ENCODE results near the gene BZW2. TPM values are rescaled to one million over a fixed set of nuclear protein-coding genes. Genes with fewer than 3 reads are reported as not detected.

The BZW2 gene
- total and polyA plus RNA-seq, 2 experiments from 2014 or later = 236 to 358 TPM

DNA sequence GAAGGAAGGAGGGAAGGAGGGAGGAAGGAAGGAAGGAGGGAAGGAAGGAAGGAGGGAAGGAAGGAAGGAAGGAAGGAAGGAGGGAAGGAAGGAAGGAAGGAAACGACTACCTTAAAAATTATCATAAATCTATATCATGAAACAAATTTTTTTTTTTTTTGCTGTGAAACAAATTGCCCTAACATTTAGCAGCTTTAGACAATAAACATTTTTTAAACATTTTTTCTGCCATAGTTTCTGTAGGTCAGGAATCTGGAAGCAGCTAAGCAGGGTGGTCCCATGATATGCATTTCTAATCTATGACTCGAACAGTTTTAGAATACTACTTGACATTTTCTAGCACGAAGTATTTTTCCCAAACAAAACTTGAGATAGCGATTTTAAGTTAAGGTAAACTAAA is 64.7 kb downstream of the BZW2 start:
- peaks cover 20% of the 10 kb centered on the region for H3K36me3 ChIP-seq
- H3K27ac ChIP-seq = no peak overlapping the region
- no peaks in the 10 kb centered on the region for H3K9me3 ChIP-seq (ENCODE audit: low read depth)
- H3K4me3 ChIP-seq = no peak overlapping the region
- no peak for DNase-seq (ENCODE audit: low read depth in 1 of 2, low spot score in 1 of 2)
- no peaks in the 10 kb centered on the region for H3K27me3 ChIP-seq
- no peaks in the 10 kb centered on the region for H3K4me1 ChIP-seq (ENCODE audit: low read depth)
- TF ChIP-seq, protein P1, sequence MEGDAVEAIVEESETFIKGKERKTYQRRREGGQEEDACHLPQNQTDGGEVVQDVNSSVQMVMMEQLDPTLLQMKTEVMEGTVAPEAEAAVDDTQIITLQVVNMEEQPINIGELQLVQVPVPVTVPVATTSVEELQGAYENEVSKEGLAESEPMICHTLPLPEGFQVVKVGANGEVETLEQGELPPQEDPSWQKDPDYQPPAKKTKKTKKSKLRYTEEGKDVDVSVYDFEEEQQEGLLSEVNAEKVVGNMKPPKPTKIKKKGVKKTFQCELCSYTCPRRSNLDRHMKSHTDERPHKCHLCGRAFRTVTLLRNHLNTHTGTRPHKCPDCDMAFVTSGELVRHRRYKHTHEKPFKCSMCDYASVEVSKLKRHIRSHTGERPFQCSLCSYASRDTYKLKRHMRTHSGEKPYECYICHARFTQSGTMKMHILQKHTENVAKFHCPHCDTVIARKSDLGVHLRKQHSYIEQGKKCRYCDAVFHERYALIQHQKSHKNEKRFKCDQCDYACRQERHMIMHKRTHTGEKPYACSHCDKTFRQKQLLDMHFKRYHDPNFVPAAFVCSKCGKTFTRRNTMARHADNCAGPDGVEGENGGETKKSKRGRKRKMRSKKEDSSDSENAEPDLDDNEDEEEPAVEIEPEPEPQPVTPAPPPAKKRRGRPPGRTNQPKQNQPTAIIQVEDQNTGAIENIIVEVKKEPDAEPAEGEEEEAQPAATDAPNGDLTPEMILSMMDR (IDR thresholded peaks at IDR 0.05; ENCODE audit: low read depth, low read length) = no peak

DNA sequence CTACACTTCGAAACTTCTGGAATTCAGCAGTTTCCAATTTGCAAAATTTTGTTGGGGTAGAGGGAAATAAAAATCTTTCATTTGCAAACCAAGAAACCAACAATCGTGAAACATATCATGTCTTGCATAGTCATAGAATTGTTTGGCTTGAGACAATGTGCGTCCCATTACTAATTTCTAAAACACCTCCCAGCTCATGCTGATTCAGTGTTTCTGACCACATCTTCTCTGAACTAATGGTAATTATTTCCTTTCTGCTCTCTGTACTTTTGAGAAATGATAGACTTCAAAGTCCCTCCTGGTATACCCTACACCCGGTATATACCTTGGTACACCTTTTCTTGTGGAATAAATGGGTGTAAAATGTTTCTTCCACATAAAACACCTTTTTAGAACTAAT is 65.7 kb downstream of the BZW2 start:
- Histone ChIP-seq H3K36me3 (peaks cover 12% of the 10 kb centered on the region), H3K27me3 (no peaks in the 10 kb centered on the region), H3K9me3 (ENCODE audit: low read depth) (no peaks in the 10 kb centered on the region), H3K27ac (no peak overlapping the region), H3K4me3 (no peak overlapping the region), H3K4me1 (ENCODE audit: low read depth) (no peaks in the 10 kb centered on the region)
- DNase-seq (ENCODE audit: low read depth in 1 of 2, low spot score in 1 of 2) = peak in 1 of 2 donors; percentile 15
- TF ChIP-seq, protein P1 (IDR thresholded peaks at IDR 0.05; ENCODE audit: low read depth, low read length) = no peak

DNA sequence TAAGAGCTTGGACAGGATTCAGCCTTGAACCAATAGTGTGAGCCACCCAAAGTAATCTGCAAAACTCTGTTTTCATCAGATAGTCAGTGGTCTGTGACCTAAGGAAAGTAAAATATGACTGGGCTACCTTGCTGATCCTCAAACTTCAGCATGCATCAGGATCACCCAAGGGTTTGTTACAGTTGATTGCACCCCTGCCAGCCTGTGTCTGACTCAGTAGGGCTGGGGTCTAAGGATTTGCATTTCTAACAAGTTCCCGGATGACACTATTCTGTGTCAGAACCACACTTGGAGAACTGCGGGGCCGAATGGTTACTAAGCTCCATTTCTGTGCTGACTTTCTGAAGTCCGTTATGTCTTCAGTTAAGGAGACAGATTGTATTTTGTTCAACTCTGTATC is 66.9 kb downstream of the BZW2 start:
- Histone ChIP-seq H3K27ac (no peak overlapping the region), H3K36me3 (peaks cover 9% of the 10 kb centered on the region), H3K27me3 (no peaks in the 10 kb centered on the region), H3K9me3 (ENCODE audit: low read depth) (no peaks in the 10 kb centered on the region), H3K4me1 (ENCODE audit: low read depth) (no peaks in the 10 kb centered on the region), H3K4me3 (no peak overlapping the region)
- TF ChIP-seq, protein P1 (IDR thresholded peaks at IDR 0.05; ENCODE audit: low read depth, low read length) = no peak
- DNase-seq (ENCODE audit: low read depth in 1 of 2, low spot score in 1 of 2) = no peak

DNA sequence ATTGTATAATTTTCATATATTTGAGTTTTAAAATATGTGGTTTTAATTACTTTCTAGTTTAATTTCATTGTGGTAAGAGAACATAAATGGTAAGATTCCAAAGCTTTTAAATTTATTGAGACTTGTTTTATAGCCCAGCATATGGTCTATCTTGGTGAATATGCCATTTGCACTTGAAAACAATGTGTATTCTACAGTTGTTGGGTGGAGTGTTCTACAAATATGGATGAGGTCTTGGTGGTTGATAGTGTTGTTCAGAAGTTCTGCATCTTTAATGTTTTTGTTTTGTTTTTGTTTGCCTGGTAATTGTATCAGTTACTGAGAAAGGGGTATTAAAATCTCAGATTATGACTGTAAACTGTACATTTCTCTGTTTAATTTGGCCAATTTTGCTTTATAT is 69.9 kb downstream of the BZW2 start:
- TF ChIP-seq, protein P1 (IDR thresholded peaks at IDR 0.05; ENCODE audit: low read depth, low read length) = no peak
- Histone ChIP-seq H3K27ac (no peak overlapping the region), H3K9me3 (ENCODE audit: low read depth) (no peaks in the 10 kb centered on the region), H3K4me3 (no peak overlapping the region), H3K36me3 (no peaks in the 10 kb centered on the region), H3K27me3 (no peaks in the 10 kb centered on the region), H3K4me1 (ENCODE audit: low read depth) (peaks cover 4% of the 10 kb centered on the region)
- DNase-seq (ENCODE audit: low read depth in 1 of 2, low spot score in 1 of 2) = no peak

DNA sequence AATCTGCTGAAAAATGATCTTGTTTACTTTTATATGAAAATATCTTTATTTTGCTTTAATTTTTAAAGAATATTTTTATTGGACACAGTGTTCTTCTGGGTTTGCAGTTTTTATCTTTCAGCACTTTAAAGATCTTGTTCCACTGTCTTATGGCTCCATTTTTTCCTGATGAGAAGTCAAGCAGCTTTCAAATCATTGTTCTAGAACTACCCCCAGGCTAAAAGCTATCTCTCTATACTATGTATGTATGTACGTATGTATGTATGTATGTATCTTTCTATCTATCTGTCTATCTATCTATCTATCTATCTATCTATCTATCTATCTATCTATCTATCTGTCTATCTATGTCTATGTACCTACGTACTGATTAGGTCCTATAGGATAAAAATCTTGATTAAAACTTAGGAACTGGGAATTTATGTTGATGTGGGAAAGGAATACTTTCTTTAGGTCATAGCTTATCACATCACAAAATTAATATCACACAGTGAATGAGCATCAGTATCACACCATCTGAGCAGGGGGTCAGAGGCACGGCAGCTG is 72.2 kb downstream of the BZW2 start:
- TF ChIP-seq, protein P1 (IDR thresholded peaks at IDR 0.05; ENCODE audit: low read depth, low read length) = no peak
- peaks cover 4% of the 10 kb centered on the region for H3K4me1 ChIP-seq (ENCODE audit: low read depth)
- no peak overlapping the region for H3K27ac ChIP-seq

More for the DNA sequence above, 72.2 kb downstream of the BZW2 start:
- Histone ChIP-seq H3K4me3 (no peak overlapping the region), H3K27me3 (no peaks in the 10 kb centered on the region), H3K9me3 (ENCODE audit: low read depth) (no peaks in the 10 kb centered on the region), H3K36me3 (no peaks in the 10 kb centered on the region)
- no peak for DNase-seq (ENCODE audit: low read depth in 1 of 2, low spot score in 1 of 2)

All from cardiac muscle cell (in vitro differentiated cells and primary cell).